SK-N-SH treated with all-trans-retinoic acid at 6 μM for 48 hours (cell line): ENCODE results near the gene DDX42.

Experiments used
- ATAC-seq: fragments of 200-7000 bp; cut with Tn5 transposase; 3 replicates; pipeline ENCODE4 v1.9.1; 2020; ENCODE audit warnings: mild to moderate bottlenecking, moderate library complexity
- ARNTL ChIP-seq: fragments of 450-650 bp; formaldehyde crosslinking; IDR thresholded peaks from 2 replicates; pipeline ENCODE4 v1.5.0; 2020; ENCODE audit warnings: low read depth, mild to moderate bottlenecking, moderate library complexity, borderline replicate concordance
- BACH2 ChIP-seq: fragments of 250-450 bp; sonication (Bioruptor Pico); IDR thresholded peaks from 2 replicates; pipeline ENCODE4 v1.9.0; 2021; ENCODE audit warnings: mild to moderate bottlenecking, borderline replicate concordance
- CSDC2 ChIP-seq: fragments of 250-450 bp; sonication (Bioruptor Pico); IDR thresholded peaks from 2 replicates; pipeline ENCODE4 v1.5.0; 2020; ENCODE audit warnings: mild to moderate bottlenecking, moderate library complexity
- ISL1 ChIP-seq: fragments of 250-450 bp; sonication (Bioruptor Pico); IDR thresholded peaks from 2 replicates; pipeline ENCODE4 v2.1.2; 2022; ENCODE audit warnings: mild to moderate bottlenecking, moderate library complexity
- OSR1 ChIP-seq: fragments of 250-450 bp; sonication (Bioruptor Pico); IDR thresholded peaks from 2 replicates; pipeline ENCODE4 v1.8.0; 2022; ENCODE audit warnings: moderate library complexity, mild to moderate bottlenecking, inconsistent platforms
- PPARA ChIP-seq: fragments of 250-450 bp; sonication (Bioruptor Pico); IDR thresholded peaks from 2 replicates; pipeline ENCODE4 v1.5.0; 2020; ENCODE audit warnings: mild to moderate bottlenecking, borderline replicate concordance
- RARB ChIP-seq: fragments of 250-450 bp; sonication (Bioruptor Pico); IDR thresholded peaks from 2 replicates; pipeline ENCODE4 v1.8.0; 2021; ENCODE audit warnings: mild to moderate bottlenecking, moderate library complexity
- TCF4 ChIP-seq: fragments of 250-450 bp; sonication (Bioruptor Pico); IDR thresholded peaks from 2 replicates; pipeline ENCODE4 v1.8.0; 2021; ENCODE audit warnings: mild to moderate bottlenecking, moderate library complexity, borderline replicate concordance
- TOX ChIP-seq: fragments of 250-450 bp; sonication (Bioruptor Pico); IDR thresholded peaks from 2 replicates; pipeline ENCODE4 v1.8.0; 2021; ENCODE audit warnings: mild to moderate bottlenecking, moderate library complexity, borderline replicate concordance
- ZC3H10 ChIP-seq: fragments of 250-450 bp; sonication (Bioruptor Pico); IDR thresholded peaks from 2 replicates; pipeline ENCODE4 v1.5.1; 2021; ENCODE audit warnings: mild to moderate bottlenecking, moderate library complexity
- ZFP3 ChIP-seq: fragments of 250-450 bp; sonication (Bioruptor Pico); IDR thresholded peaks from 2 replicates; pipeline ENCODE4 v1.5.0; 2020; ENCODE audit warnings: mild to moderate bottlenecking, moderate library complexity
- ZFP30 ChIP-seq: fragments of 450-650 bp; formaldehyde crosslinking; IDR thresholded peaks from 2 replicates; pipeline ENCODE4 v1.5.0; 2022; ENCODE audit warnings: mild to moderate bottlenecking, moderate library complexity
- ZNF565 ChIP-seq: fragments of 450-650 bp; formaldehyde crosslinking; conservative IDR thresholded peaks from 2 replicates; pipeline ENCODE4 v1.5.0; 2020; ENCODE audit warnings: low read depth, mild to moderate bottlenecking, moderate library complexity
- ZNF70 ChIP-seq: fragments of 450-650 bp; formaldehyde crosslinking; IDR thresholded peaks from 2 replicates; pipeline ENCODE4 v1.5.0; 2020; ENCODE audit warnings: mild to moderate bottlenecking, moderate library complexity
- TF ChIP-seq, protein P1 (sequence below): fragments of 250-450 bp; sonication (Bioruptor Pico); IDR thresholded peaks from 2 replicates; pipeline ENCODE4 v1.5.1; 2020; ENCODE audit warnings: low read depth, mild to moderate bottlenecking, moderate library complexity
- TF ChIP-seq, protein P2 (sequence below): fragments of 250-450 bp; sonication (Bioruptor Pico); IDR thresholded peaks from 2 replicates; pipeline ENCODE4 v1.5.0; 2020; ENCODE audit warnings: mild to moderate bottlenecking, moderate library complexity
- TF ChIP-seq, protein P3 (sequence below): fragments of 250-450 bp; sonication (Bioruptor Pico); IDR thresholded peaks from 2 replicates; pipeline ENCODE4 v1.5.1; 2021; ENCODE audit warnings: mild to moderate bottlenecking, moderate library complexity
- TF ChIP-seq, protein P4 (sequence below): fragments of 250-450 bp; sonication (Bioruptor Pico); IDR thresholded peaks from 2 replicates; pipeline ENCODE4 v1.8.0; 2021; ENCODE audit warnings: low read depth, mild to moderate bottlenecking, moderate library complexity, borderline replicate concordance
- TF ChIP-seq, protein P5 (sequence below): fragments of 250-450 bp; sonication (Bioruptor Pico); IDR thresholded peaks from 2 replicates; pipeline ENCODE4 v1.8.0; 2020; ENCODE audit warnings: mild to moderate bottlenecking, moderate library complexity, borderline replicate concordance

Gene DDX42

DNA sequence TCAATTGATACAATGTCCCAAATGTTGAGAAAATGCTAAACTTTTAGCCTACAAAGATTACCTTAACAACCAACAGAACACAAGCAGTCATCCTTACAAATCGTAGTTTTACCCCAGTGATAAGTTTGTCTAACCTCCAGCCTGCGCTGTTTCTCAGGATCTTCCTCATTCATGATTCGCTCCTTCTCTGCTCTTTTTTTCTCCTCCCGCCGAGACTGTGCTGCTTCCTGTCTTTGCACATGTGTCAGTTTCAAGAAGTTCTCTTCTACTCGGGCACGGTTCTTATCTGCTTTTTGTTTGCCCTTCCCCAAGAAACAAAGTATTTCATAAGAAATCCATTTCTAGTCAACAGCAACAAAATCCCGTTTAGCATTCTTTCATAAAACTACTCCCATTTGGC is 22.2 kb upstream of the DDX42 start:
- no peak for TF ChIP-seq OSR1 (CRISPR knock-in tag)
- no peak for ATAC-seq

DNA sequence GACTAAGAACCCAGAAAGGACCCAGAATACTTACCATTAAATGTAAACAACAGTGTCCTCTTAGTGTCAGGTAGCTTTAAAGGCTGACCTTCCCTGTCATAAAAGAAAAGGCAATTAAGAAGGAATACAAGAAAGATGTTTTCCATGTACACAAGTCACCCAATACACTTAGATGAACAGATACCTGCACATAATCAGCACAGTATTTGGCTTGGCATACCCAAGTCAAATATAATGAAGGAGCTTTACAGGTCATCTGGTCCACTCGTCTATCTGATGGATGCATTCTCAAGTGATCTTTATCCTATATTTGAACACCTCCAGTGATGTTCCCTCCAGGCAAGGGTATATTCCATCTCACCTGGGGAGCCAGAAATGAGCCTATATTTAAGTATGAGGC is 21.3 kb upstream of the DDX42 start:
- ATAC-seq = no peak
- TF ChIP-seq ZFP30 = no peak
- TF ChIP-seq TCF4 = no peak

DNA sequence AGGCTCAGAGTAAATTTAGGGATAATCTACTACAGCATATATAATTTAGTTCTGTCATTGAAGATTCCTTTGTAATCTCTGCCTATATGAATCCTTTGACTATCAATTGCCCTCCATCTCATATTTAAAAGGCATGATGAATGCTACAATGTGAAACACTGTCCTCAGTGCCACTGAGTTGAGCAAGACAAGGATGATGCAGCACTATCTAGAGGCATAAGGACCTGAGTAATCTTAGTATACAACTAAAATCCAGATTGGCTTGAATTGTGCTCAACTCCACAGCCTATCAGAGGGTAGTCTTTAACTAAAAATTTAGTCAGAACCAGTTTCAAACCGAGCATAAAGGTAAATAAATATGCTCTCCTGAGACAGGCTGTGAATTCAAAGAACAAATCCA is 20.8 kb upstream of the DDX42 start:
- ATAC-seq = no peak
- TF ChIP-seq, protein P1, sequence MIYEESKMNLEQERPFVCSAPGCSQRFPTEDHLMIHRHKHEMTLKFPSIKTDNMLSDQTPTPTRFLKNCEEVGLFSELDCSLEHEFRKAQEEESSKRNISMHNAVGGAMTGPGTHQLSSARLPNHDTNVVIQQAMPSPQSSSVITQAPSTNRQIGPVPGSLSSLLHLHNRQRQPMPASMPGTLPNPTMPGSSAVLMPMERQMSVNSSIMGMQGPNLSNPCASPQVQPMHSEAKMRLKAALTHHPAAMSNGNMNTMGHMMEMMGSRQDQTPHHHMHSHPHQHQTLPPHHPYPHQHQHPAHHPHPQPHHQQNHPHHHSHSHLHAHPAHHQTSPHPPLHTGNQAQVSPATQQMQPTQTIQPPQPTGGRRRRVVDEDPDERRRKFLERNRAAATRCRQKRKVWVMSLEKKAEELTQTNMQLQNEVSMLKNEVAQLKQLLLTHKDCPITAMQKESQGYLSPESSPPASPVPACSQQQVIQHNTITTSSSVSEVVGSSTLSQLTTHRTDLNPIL (CRISPR knock-in tag) = no peak
- TF ChIP-seq CSDC2 (CRISPR knock-in tag) = no peak

DNA sequence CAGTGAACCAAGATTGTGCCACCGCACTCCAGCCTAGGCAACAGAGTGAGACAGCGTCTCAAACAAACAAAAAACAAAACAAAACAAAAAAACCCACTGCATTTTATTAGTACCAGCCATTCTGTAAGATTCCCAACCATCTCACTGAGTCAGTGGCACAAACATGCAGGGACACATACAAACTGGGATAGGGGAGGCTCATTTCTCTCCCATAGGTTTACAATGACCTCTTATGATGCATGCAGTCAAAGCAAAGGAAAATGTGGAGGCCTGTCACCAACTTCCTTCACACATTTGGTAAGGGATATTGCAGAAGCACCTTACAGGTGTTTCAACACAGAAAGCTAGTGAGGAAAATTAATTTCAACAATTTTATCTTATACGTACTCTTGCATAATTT is 19.9 kb upstream of the DDX42 start:
- ATAC-seq = no peak
- TF ChIP-seq ZNF70 (CRISPR knock-in tag) = no peak
- TF ChIP-seq, protein P2, sequence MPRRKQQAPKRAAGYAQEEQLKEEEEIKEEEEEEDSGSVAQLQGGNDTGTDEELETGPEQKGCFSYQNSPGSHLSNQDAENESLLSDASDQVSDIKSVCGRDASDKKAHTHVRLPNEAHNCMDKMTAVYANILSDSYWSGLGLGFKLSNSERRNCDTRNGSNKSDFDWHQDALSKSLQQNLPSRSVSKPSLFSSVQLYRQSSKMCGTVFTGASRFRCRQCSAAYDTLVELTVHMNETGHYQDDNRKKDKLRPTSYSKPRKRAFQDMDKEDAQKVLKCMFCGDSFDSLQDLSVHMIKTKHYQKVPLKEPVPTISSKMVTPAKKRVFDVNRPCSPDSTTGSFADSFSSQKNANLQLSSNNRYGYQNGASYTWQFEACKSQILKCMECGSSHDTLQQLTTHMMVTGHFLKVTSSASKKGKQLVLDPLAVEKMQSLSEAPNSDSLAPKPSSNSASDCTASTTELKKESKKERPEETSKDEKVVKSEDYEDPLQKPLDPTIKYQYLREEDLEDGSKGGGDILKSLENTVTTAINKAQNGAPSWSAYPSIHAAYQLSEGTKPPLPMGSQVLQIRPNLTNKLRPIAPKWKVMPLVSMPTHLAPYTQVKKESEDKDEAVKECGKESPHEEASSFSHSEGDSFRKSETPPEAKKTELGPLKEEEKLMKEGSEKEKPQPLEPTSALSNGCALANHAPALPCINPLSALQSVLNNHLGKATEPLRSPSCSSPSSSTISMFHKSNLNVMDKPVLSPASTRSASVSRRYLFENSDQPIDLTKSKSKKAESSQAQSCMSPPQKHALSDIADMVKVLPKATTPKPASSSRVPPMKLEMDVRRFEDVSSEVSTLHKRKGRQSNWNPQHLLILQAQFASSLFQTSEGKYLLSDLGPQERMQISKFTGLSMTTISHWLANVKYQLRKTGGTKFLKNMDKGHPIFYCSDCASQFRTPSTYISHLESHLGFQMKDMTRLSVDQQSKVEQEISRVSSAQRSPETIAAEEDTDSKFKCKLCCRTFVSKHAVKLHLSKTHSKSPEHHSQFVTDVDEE (CRISPR knock-in tag) = no peak

DNA sequence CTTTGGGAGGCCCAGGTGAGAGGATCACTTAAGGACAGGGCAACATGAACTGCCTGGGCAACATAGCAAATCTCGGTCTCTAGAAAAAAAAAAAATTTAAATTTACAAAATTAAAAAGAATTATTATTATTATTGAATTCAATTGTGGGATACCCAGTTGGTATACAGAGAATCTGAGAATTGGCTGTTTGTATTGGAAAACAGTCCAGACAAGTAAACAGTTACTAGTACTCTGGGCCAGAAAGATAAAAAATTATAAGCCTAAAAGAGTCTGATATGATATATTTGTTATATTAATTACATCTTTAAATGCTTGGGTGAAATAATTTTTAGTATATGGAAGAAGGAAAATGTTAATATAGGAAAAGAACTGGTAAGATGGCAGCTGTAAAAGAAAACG is 15.5 kb upstream of the DDX42 start:
- ATAC-seq = no peak
- no peak for TF ChIP-seq ISL1 (CRISPR knock-in tag)
- TF ChIP-seq ZC3H10 (CRISPR knock-in tag) = no peak
- TF ChIP-seq, protein P1 (CRISPR knock-in tag) = no peak
- no peak for TF ChIP-seq ARNTL (CRISPR knock-in tag)
- no peak for TF ChIP-seq ZFP3 (CRISPR knock-in tag)
- TF ChIP-seq TOX (CRISPR knock-in tag) = no peak
- TF ChIP-seq, protein P3, sequence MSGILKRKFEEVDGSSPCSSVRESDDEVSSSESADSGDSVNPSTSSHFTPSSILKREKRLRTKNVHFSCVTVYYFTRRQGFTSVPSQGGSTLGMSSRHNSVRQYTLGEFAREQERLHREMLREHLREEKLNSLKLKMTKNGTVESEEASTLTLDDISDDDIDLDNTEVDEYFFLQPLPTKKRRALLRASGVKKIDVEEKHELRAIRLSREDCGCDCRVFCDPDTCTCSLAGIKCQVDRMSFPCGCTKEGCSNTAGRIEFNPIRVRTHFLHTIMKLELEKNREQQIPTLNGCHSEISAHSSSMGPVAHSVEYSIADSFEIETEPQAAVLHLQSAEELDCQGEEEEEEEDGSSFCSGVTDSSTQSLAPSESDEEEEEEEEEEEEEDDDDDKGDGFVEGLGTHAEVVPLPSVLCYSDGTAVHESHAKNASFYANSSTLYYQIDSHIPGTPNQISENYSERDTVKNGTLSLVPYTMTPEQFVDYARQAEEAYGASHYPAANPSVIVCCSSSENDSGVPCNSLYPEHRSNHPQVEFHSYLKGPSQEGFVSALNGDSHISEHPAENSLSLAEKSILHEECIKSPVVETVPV (CRISPR knock-in tag) = no peak
- no peak for TF ChIP-seq ZFP30
- TF ChIP-seq PPARA (CRISPR knock-in tag) = no peak
- TF ChIP-seq BACH2 (CRISPR knock-in tag) = no peak
- TF ChIP-seq, protein P4, sequence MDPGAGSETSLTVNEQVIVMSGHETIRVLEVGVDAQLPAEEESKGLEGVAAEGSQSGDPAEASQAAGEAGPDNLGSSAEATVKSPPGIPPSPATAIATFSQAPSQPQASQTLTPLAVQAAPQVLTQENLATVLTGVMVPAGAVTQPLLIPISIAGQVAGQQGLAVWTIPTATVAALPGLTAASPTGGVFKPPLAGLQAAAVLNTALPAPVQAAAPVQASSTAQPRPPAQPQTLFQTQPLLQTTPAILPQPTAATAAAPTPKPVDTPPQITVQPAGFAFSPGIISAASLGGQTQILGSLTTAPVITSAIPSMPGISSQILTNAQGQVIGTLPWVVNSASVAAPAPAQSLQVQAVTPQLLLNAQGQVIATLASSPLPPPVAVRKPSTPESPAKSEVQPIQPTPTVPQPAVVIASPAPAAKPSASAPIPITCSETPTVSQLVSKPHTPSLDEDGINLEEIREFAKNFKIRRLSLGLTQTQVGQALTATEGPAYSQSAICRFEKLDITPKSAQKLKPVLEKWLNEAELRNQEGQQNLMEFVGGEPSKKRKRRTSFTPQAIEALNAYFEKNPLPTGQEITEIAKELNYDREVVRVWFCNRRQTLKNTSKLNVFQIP = no peak
- TF ChIP-seq, protein P2 (CRISPR knock-in tag) = no peak
- TF ChIP-seq, protein P5, sequence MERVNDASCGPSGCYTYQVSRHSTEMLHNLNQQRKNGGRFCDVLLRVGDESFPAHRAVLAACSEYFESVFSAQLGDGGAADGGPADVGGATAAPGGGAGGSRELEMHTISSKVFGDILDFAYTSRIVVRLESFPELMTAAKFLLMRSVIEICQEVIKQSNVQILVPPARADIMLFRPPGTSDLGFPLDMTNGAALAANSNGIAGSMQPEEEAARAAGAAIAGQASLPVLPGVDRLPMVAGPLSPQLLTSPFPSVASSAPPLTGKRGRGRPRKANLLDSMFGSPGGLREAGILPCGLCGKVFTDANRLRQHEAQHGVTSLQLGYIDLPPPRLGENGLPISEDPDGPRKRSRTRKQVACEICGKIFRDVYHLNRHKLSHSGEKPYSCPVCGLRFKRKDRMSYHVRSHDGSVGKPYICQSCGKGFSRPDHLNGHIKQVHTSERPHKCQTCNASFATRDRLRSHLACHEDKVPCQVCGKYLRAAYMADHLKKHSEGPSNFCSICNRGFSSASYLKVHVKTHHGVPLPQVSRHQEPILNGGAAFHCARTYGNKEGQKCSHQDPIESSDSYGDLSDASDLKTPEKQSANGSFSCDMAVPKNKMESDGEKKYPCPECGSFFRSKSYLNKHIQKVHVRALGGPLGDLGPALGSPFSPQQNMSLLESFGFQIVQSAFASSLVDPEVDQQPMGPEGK (CRISPR knock-in tag) = no peak
- TF ChIP-seq ZNF565 (CRISPR knock-in tag) = no peak
- no peak for TF ChIP-seq CSDC2 (CRISPR knock-in tag)
- no peak for TF ChIP-seq OSR1 (CRISPR knock-in tag)
- TF ChIP-seq TCF4 = no peak
- no peak for TF ChIP-seq RARB (CRISPR knock-in tag)
- TF ChIP-seq, all 23 proteins: peak for 0
